GM13976 (cell line): ENCODE results near the gene CCNDBP1.

Experiments
- DNase-seq: peaks from one replicate; pipeline ENCODE4 v3.0.0; 2012; ENCODE audit warnings: low spot score
- CTCF ChIP-seq: IDR thresholded peaks from 2 replicates; pipeline ENCODE4 v1.5.1; 2012; ENCODE audit warnings: borderline replicate concordance, mild to moderate bottlenecking; ENCODE audit not compliant: insufficient read depth; ENCODE audit errors: extremely low read depth, missing control alignments, control extremely low read depth
- in situ Hi-C: fragments of 300-500 bp; cut with MboI; formaldehyde crosslinking; loops from one replicate; pipeline ENCODE4 v1.12.0; 2022; ENCODE audit warnings: low sequenced_read_pairs, mixed read lengths, inconsistent platforms; ENCODE audit not compliant: unreplicated experiment

CCNDBP1 gene

DNA sequence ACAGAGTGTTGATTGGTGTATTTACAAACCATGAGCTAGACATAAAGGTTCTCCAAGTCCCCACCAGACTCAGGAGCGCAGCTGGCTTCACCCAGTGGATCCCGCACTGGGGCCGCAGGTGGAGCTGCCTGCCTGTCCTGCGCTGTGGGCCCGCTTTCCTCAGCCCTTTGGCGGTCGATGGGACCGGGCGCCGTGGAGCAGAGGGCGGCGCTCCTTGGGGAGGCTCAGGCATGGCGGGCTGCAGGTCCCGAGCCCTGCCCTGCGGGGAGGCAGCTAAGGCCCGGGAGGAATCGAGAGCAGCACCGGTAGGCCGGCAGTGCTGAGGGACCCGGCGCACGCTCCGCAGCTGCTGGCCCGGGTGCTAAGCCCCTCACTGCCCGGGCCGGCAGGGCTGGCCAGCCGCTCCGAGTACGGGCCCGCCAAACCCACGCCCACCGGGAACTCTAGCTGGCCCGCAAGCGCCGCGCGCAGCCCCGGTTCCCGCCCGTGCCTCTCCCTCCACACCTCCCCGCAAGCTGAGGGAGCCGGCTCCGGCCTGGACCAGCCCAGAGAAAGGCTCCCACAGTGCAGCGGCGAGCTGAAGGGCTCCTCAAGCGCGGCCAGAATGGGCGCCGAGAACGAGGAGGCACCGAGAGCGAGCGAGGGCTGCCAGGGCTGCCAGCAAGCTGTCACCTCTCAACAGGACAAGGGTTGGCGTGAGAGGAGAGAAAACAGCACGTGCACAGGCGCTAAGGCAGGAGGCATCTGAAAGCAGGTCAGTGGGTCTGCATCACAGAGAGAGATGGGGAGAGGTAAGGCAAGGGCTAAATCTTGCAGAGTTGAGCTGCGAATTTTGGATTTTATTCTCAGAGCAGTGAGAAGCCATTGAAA is 41.5 kb downstream of the CCNDBP1 start:
- TF ChIP-seq CTCF, result no peak
- no peak for DNase-seq
- in situ Hi-C loops, result loop anchor here (5.0 kb wide), 1 partner anchor 51 kb away; no protein-coding TSS in a partner anchor

DNA sequence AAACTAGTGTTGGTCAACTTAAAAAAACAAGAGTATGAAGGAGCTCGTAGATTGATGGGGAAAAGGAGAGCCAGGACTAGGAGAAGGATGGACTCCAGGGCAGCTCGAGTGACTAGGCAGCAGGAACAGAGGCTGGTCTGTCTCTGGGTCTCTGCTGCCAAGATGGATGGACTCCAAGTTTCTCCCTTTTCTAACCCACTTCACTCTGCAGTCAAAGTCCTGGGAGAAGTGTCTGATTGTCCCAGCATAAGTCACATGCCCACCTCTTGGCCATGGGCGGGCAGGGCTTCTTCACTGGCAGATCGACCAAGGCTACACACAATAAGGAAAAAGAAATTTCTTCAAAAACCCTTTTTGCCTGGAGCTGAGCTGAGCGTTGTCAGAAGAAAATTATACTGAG is 44.8 kb downstream of the CCNDBP1 start:
- DNase-seq, result no peak
- in situ Hi-C loops, result loop anchor here (5.0 kb wide), 1 partner anchor 47 kb away; no protein-coding TSS in a partner anchor
- TF ChIP-seq CTCF, result no peak

DNA sequence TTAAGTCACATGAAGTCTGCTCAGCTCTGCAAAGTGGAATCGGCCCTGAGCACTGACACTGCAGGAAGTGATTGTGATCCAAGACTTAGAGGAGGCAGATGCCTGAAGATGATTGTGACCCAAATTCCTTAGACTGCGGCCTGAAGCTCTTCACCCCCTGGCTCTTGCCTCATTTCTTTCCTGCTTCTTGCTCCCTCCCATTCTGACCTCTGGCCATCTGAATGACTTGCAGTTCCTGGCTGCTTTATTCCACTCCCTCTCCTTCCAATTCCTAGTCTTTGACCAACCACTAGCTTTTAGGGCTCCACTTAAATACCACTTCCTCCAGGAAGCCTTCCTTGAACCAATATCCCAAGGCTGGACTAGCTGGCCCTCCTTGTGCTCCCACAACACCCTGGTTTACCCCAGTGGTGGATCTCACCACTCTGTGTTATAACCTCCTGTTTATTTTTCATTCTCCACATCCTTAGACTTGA is 45.5 kb downstream of the CCNDBP1 start:
- no peak for TF ChIP-seq CTCF
- in situ Hi-C loops, result no loop called here
- DNase-seq, result no peak

DNA sequence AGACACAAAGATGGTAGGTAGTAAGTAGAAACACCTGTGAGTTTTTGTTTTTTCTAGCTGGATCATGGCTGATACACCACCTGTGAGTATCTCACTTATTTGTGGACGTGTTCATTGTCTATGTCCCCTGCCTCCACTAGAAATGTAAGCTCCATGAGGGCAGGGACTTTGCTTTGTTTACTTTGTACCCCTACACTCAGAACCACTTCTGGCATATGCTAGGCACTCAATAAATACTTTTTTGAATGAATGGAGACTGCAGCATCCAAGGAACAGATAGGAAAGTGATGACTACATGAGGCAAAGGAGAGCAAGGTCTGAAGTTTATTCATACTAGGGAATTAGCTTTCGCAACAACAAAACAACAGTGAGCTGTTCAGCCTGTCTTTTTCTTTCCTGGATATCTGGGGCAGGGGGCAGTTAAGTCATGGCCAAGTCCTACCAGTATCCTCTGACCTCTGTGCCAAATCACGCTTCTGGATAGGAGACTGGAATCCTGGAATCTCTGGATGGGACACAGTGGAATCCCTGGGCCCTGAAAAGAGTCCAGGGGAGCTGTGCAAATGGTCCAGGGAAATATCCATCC is 47.2 kb downstream of the CCNDBP1 start:
- DNase-seq, result no peak
- in situ Hi-C loops, result no loop called here
- TF ChIP-seq CTCF, result no peak

DNA sequence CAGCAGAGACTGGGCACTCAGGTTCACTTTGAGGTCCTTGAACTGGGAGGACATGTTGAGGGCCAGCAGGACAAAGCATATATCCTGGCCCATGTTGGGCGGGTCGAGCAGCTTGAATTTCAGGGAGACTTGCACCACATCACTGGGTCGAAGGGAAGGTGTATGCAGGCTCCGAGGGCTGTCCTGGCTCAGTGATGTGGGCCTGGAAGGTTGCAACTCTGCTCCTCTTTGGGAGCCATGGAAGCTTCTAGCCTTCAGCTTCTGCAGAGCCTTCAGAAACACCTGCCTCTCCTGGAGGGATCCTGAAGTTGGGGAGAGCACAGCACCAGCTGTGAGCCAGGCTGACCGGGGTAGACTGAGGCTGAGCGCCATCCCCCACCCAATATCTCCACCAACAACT is 50.3 kb downstream of the CCNDBP1 start:
- in situ Hi-C loops, result no loop called here
- DNase-seq, result no peak
- TF ChIP-seq CTCF, result no peak

DNA sequence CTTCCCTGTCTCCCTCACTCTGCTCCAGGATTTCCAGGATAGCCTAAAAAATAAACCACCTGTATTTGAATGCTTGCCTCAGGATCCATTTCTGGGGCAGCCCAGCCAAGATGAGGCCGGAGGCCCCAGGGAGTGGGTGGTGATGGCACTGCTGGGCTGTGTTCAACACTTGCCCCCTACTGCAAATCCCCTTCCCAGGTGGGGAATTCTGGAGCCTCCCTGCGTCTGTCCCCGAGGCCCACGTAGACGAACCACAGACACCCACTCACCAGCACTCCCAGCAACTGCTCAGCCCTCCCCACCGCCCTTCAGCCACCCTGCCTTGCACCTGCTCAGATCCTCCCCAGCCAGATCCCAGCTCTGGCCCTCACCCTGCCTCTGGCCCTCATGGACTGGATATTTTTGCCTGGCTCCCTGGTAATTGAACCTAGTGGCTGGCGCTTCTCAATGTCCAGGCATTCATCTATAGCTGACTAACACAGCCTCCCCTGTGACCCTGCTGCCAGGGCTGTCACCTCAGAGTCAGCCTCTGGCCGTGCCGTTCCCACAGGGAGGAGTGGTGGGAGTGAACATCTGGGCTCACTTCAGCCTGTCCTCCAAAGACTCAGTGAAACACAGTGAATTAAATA is 52.8 kb downstream of the CCNDBP1 start:
- no peak for TF ChIP-seq CTCF
- in situ Hi-C loops, result no loop called here
- no peak for DNase-seq
